SJCRH30 (cell line): ENCODE measurements around the gene LSAMP. TPM values are rescaled to one million over a fixed set of nuclear protein-coding genes. Genes with fewer than 3 reads are reported as not detected.

Experiments used
- DNase-seq, 2 experiments: peaks; one replicate each; pipeline ENCODE4 v3.0.0-alpha.2; 2015 to 2020
- H3K27ac ChIP-seq: fragments of 250-450 bp; sonication (Bioruptor Pico); 2 replicates; pipeline ENCODE4 v1.5.1; 2020; ENCODE audit warnings: mild to moderate bottlenecking, moderate library complexity
- H3K27me3 ChIP-seq: fragments of 250-450 bp; sonication (Bioruptor Pico); 2 replicates; pipeline ENCODE4 v1.5.1; 2020; ENCODE audit warnings: mild to moderate bottlenecking, moderate library complexity
- H3K36me3 ChIP-seq: fragments of 250-450 bp; sonication (Bioruptor Pico); 2 replicates; pipeline ENCODE4 v1.5.1; 2020; ENCODE audit warnings: mild to moderate bottlenecking, moderate library complexity
- H3K4me1 ChIP-seq: fragments of 250-450 bp; sonication (Bioruptor Pico); 2 replicates; pipeline ENCODE4 v1.5.1; 2020; ENCODE audit warnings: mild to moderate bottlenecking, moderate library complexity
- H3K4me3 ChIP-seq: fragments of 250-450 bp; sonication (Bioruptor Pico); 2 replicates; pipeline ENCODE4 v1.5.1; 2020; ENCODE audit warnings: mild to moderate bottlenecking, moderate library complexity
- H3K9me3 ChIP-seq: fragments of 250-450 bp; sonication (Bioruptor Pico); replicated peaks from 2 replicates; pipeline ENCODE4 v1.5.1; 2020; ENCODE audit warnings: mild to moderate bottlenecking, moderate library complexity
- total RNA-seq: library from RNA; depleted of rRNA; stranded (reverse); fragments of >200 nt; shearing (Covaris generic); gene quantifications from 2 replicates; pipeline ENCODE4 v1.2.3, GENCODE V29; 2014

The LSAMP gene
- total RNA-seq, 1 experiment from 2014 or later = 0.02 TPM

GRCh38 chr3:116306149-116306548, 139.1 kb downstream of the LSAMP start:
- H3K27ac ChIP-seq = no peak overlapping the region
- no peaks in the 10 kb centered on the region for H3K4me1 ChIP-seq
- H3K4me3 ChIP-seq = no peak overlapping the region
- H3K9me3 ChIP-seq = no peaks in the 10 kb centered on the region
- H3K36me3 ChIP-seq = no peaks in the 10 kb centered on the region
- DNase-seq = no peak
- H3K27me3 ChIP-seq = no peaks in the 10 kb centered on the region

- Histone ChIP-seq H3K36me3 (no peaks in the 10 kb centered on the region), H3K4me3 (no peak overlapping the region), H3K4me1 (no peaks in the 10 kb centered on the region), H3K27me3 (no peaks in the 10 kb centered on the region), H3K27ac (no peak overlapping the region), H3K9me3 (no peaks in the 10 kb centered on the region)
- no peak for DNase-seq
Observed at GRCh38 chr3:116302087-116302747, 143.1 kb downstream of the LSAMP start.

GRCh38 chr3:116301422-116301821, 143.9 kb downstream of the LSAMP start:
- Histone ChIP-seq H3K27ac (no peak overlapping the region), H3K27me3 (no peaks in the 10 kb centered on the region), H3K4me1 (no peaks in the 10 kb centered on the region), H3K4me3 (no peak overlapping the region), H3K36me3 (no peaks in the 10 kb centered on the region), H3K9me3 (no peaks in the 10 kb centered on the region)
- no peak for DNase-seq

GRCh38 chr3:116300226-116300625, 145.1 kb downstream of the LSAMP start:
- H3K27me3 ChIP-seq = no peaks in the 10 kb centered on the region
- H3K36me3 ChIP-seq = no peaks in the 10 kb centered on the region
- DNase-seq = no peak
- H3K9me3 ChIP-seq = no peaks in the 10 kb centered on the region
- H3K27ac ChIP-seq = no peak overlapping the region
- no peaks in the 10 kb centered on the region for H3K4me1 ChIP-seq
- H3K4me3 ChIP-seq = no peak overlapping the region

GRCh38 chr3:116299646-116300081, 145.6 kb downstream of the LSAMP start:
- Histone ChIP-seq H3K4me1 (no peaks in the 10 kb centered on the region), H3K27ac (no peak overlapping the region), H3K9me3 (no peaks in the 10 kb centered on the region), H3K4me3 (no peak overlapping the region), H3K36me3 (no peaks in the 10 kb centered on the region), H3K27me3 (no peaks in the 10 kb centered on the region)
- no peak for DNase-seq

GRCh38 chr3:116298151-116298550, 147.1 kb downstream of the LSAMP start:
- no peaks in the 10 kb centered on the region for H3K9me3 ChIP-seq
- no peaks in the 10 kb centered on the region for H3K4me1 ChIP-seq
- H3K36me3 ChIP-seq = no peaks in the 10 kb centered on the region
- no peak overlapping the region for H3K27ac ChIP-seq
- no peak overlapping the region for H3K4me3 ChIP-seq
- no peak for DNase-seq
- H3K27me3 ChIP-seq = no peaks in the 10 kb centered on the region

- no peak overlapping the region for H3K4me3 ChIP-seq
- H3K27ac ChIP-seq = no peak overlapping the region
- no peaks in the 10 kb centered on the region for H3K36me3 ChIP-seq
- no peaks in the 10 kb centered on the region for H3K9me3 ChIP-seq
- no peak for DNase-seq
- H3K4me1 ChIP-seq = no peaks in the 10 kb centered on the region
- no peaks in the 10 kb centered on the region for H3K27me3 ChIP-seq
Observed at GRCh38 chr3:116291141-116291540, 154.1 kb downstream of the LSAMP start.

- no peak overlapping the region for H3K27ac ChIP-seq
- H3K4me3 ChIP-seq = no peak overlapping the region
- no peaks in the 10 kb centered on the region for H3K27me3 ChIP-seq
- DNase-seq = no peak
- H3K36me3 ChIP-seq = no peaks in the 10 kb centered on the region
- no peaks in the 10 kb centered on the region for H3K9me3 ChIP-seq
- H3K4me1 ChIP-seq = no peaks in the 10 kb centered on the region
Observed at GRCh38 chr3:116288485-116288884, 156.8 kb downstream of the LSAMP start.

- no peak for DNase-seq
- H3K27ac ChIP-seq = no peak overlapping the region
- H3K9me3 ChIP-seq = no peaks in the 10 kb centered on the region
- H3K4me3 ChIP-seq = no peak overlapping the region
- no peaks in the 10 kb centered on the region for H3K4me1 ChIP-seq
- H3K27me3 ChIP-seq = no peaks in the 10 kb centered on the region
- H3K36me3 ChIP-seq = no peaks in the 10 kb centered on the region
Observed at GRCh38 chr3:116285781-116286421, 159.4 kb downstream of the LSAMP start.

- Histone ChIP-seq H3K27ac (no peak overlapping the region), H3K27me3 (no peaks in the 10 kb centered on the region), H3K4me3 (no peak overlapping the region), H3K4me1 (no peaks in the 10 kb centered on the region), H3K36me3 (no peaks in the 10 kb centered on the region), H3K9me3 (no peaks in the 10 kb centered on the region)
- DNase-seq = no peak
Observed at GRCh38 chr3:116281313-116282143, 163.8 kb downstream of the LSAMP start.

- Histone ChIP-seq H3K27me3 (no peaks in the 10 kb centered on the region), H3K9me3 (no peaks in the 10 kb centered on the region), H3K36me3 (no peaks in the 10 kb centered on the region), H3K4me1 (no peaks in the 10 kb centered on the region), H3K4me3 (no peak overlapping the region), H3K27ac (no peak overlapping the region)
- DNase-seq = no peak
Observed at GRCh38 chr3:116280130-116280740, 165.1 kb downstream of the LSAMP start.

- DNase-seq = no peak
- Histone ChIP-seq H3K27me3 (no peaks in the 10 kb centered on the region), H3K4me3 (no peak overlapping the region), H3K27ac (no peak overlapping the region), H3K4me1 (no peaks in the 10 kb centered on the region), H3K9me3 (no peaks in the 10 kb centered on the region), H3K36me3 (no peaks in the 10 kb centered on the region)
Observed at GRCh38 chr3:116276675-116277074, 168.6 kb downstream of the LSAMP start.

- Histone ChIP-seq H3K27ac (no peak overlapping the region), H3K4me3 (no peak overlapping the region), H3K27me3 (no peaks in the 10 kb centered on the region), H3K9me3 (no peaks in the 10 kb centered on the region), H3K4me1 (no peaks in the 10 kb centered on the region), H3K36me3 (no peaks in the 10 kb centered on the region)
- no peak for DNase-seq
Observed at GRCh38 chr3:116270056-116270455, 175.2 kb downstream of the LSAMP start.

GRCh38 chr3:116267116-116267515, 178.2 kb downstream of the LSAMP start:
- Histone ChIP-seq H3K9me3 (no peaks in the 10 kb centered on the region), H3K36me3 (no peaks in the 10 kb centered on the region), H3K27me3 (no peaks in the 10 kb centered on the region), H3K4me3 (no peak overlapping the region), H3K4me1 (no peaks in the 10 kb centered on the region), H3K27ac (no peak overlapping the region)
- no peak for DNase-seq
